Epithelial cell of esophagus (primary cell): ENCODE results near the gene SBK2.

Experiments used
- DNase-seq: peaks from one replicate; pipeline ENCODE4 v3.0.0; 2010; ENCODE audit warnings: low read depth
- H3K4me3 ChIP-seq: 2 replicates; pipeline ENCODE4 v1.5.1; 2011; ENCODE audit warnings: mild to moderate bottlenecking, low read length, control low read depth
- CTCF ChIP-seq: IDR thresholded peaks from 2 replicates; pipeline ENCODE4 v1.5.1; 2011; ENCODE audit warnings: low read depth, mild to moderate bottlenecking, low read length, control low read depth, inconsistent platforms; ENCODE audit not compliant: insufficient read depth; ENCODE audit errors: missing control alignments

Gene SBK2

DNA sequence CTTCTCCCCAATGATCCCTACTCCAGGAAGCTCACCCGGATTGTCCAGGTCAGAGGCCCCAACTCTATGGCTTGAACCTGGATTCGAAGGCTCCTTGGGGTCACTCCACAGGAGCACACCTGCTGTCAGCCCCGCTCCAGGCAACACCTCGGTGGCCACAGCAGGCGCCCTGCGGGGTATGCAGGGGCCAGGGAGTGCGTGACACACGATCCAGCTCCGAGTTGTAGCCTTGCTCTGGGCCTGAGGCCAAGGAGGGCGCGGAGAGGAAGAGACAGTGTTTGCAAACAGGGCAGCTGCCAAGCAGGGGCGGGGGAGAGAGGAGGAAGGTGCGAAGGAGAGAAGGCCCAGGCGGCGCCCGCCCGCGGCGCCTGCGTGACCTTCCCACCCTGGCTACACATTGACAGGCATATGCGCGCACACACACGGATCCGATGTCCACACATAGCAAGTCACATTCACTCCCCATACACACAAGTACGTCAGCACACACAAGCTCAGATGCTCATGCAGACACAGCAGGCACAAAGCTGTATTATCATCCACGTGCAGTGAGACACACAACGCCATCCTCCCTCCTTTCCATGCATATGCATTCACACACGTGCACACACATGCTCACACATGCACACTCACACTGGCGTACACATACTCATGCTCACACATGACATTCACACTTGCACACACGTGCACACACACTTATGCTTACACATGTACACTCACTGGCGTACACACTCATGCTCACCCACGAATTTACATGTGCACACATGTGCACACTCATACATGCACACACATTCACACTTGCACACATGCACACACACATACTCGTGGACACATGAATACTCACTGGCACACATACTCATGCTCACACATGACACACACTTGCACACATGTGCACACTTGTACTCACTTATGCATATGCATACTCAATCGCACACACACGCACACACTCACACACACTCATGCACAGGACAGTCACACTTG is 10.4 kb downstream of the SBK2 start:
- DNase-seq = peak; percentile 43
- no peak for TF ChIP-seq CTCF
- no peak overlapping the region for H3K4me3 ChIP-seq

GRCh38 chr19:55525289-55526101 is 11.4 kb downstream of the SBK2 start:
- no peak for TF ChIP-seq CTCF
- no peak overlapping the region for H3K4me3 ChIP-seq
- DNase-seq = no peak

GRCh38 chr19:55520691-55521292 is 16.1 kb downstream of the SBK2 start:
- H3K4me3 ChIP-seq = no peak overlapping the region
- no peak for DNase-seq
- TF ChIP-seq CTCF = no peak

DNA sequence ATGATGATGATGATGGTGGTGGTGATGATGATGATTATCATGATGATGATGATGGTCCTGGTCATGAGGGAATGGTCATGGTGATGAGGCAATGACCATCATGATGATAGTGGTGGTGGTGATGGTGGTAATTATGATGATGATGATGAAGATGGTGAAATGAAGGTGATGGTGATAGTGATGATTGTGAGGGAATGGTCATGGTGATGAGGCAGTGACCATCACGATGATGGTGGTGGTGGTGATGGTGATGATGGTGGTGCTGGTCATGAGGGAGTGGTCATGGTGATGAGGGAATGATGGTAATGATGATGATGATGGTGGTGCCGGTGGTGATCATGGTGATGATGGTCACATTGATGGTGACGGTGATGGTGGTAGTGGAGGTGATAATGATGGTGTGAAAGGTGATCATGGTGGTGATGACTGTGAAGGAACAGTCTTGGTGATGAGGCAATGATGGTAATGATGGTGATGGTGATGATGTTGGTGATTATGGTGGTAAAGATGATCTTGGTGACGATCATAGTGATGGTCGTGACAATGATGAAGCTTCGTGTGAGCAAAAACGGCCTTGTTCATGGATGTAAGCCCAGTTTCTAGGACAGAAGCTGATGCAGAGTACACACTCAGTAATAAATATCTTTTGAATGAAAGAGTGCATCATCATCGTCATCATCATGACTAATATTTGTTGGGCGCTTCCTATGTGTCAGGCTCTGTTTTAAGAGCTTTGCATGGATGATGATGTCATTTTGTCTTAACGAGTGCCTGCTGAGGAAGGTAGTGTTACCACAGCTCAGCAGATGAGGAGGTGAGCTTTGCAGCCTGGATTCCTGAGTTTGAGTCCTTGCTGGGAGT is 17.3 kb downstream of the SBK2 start:
- DNase-seq = peak; percentile 91
- no peak for TF ChIP-seq CTCF
- H3K4me3 ChIP-seq = no peak overlapping the region

- peak; percentile 89 for TF ChIP-seq CTCF
- peak; percentile 91 for DNase-seq
- peak overlapping the region; percentile 52 for H3K4me3 ChIP-seq
Observed at GRCh38 chr19:55516878-55517620, 19.9 kb downstream of the SBK2 start.

- no peak for DNase-seq
- TF ChIP-seq CTCF = no peak
- no peak overlapping the region for H3K4me3 ChIP-seq
Observed at GRCh38 chr19:55508120-55508519, 28.8 kb downstream of the SBK2 start.
